Measurements from ENCODE around the gene CREB5. TPM values are rescaled to one million over a fixed set of nuclear protein-coding genes. Genes with fewer than 3 reads are reported as not detected.

The CREB5 gene
- total and polyA plus RNA-seq, 3 donors from 2014 or later = 2.0 to 2.9 (median 2.9) TPM

- Histone ChIP-seq H3K9me3 (no peaks in the 10 kb centered on the region), H3K27me3 (no peaks in the 10 kb centered on the region), H3K27ac (no peak overlapping the region), H3K4me3 (no peak overlapping the region), H3K36me3 (ENCODE audit: low read depth, missing control alignments) (no peaks in the 10 kb centered on the region), H3K4me1 (no peaks in the 10 kb centered on the region)
- no peak for TF ChIP-seq POLR2A (IDR thresholded peaks at IDR 0.05)
- no peak for TF ChIP-seq CTCF (IDR thresholded peaks at IDR 0.05)
- intact Hi-C loops (cut with DNase I; ENCODE audit: low total_unique reads) = no loop called here
- no peak for DNase-seq
- 96 to 97% methylated on average over 6 of the region's 6 CpGs for WGBS, 2 donors
Observed at GRCh38 chr7:28807396-28807994, 395.2 kb downstream of the CREB5 start.

GRCh38 chr7:28808796-28809533, 396.6 kb downstream of the CREB5 start:
- peak; percentile 50 for DNase-seq
- Histone ChIP-seq H3K9me3 (no peaks in the 10 kb centered on the region), H3K36me3 (ENCODE audit: low read depth, missing control alignments) (no peaks in the 10 kb centered on the region), H3K4me3 (no peak overlapping the region), H3K27ac (no peak overlapping the region), H3K27me3 (no peaks in the 10 kb centered on the region), H3K4me1 (no peaks in the 10 kb centered on the region)
- no peak for TF ChIP-seq CTCF (IDR thresholded peaks at IDR 0.05)
- TF ChIP-seq POLR2A (IDR thresholded peaks at IDR 0.05) = no peak
- intact Hi-C loops (cut with DNase I; ENCODE audit: low total_unique reads) = no loop called here
- 42 to 68% methylated on average over 23 of the region's 23 CpGs for WGBS, 2 donors

- Histone ChIP-seq H3K36me3 (ENCODE audit: low read depth, missing control alignments) (no peaks in the 10 kb centered on the region), H3K4me3 (no peak overlapping the region), H3K27ac (no peak overlapping the region), H3K9me3 (no peaks in the 10 kb centered on the region), H3K4me1 (no peaks in the 10 kb centered on the region), H3K27me3 (no peaks in the 10 kb centered on the region)
- intact Hi-C loops (cut with DNase I; ENCODE audit: low total_unique reads) = no loop called here
- 89 to 92% methylated on average over 3 of the region's 3 CpGs for WGBS, 2 donors
- no peak for DNase-seq
- TF ChIP-seq CTCF (IDR thresholded peaks at IDR 0.05) (no peak), POLR2A (IDR thresholded peaks at IDR 0.05) (no peak)
Observed at GRCh38 chr7:28811008-28811407, 398.7 kb downstream of the CREB5 start.

GRCh38 chr7:28811701-28812430, 399.5 kb downstream of the CREB5 start:
- WGBS, 2 donors = 98 to 99% methylated on average over 5 of the region's 5 CpGs
- TF ChIP-seq CTCF (IDR thresholded peaks at IDR 0.05) = no peak
- no peak for TF ChIP-seq POLR2A (IDR thresholded peaks at IDR 0.05)
- intact Hi-C loops (cut with DNase I; ENCODE audit: low total_unique reads) = no loop called here
- Histone ChIP-seq H3K4me1 (no peaks in the 10 kb centered on the region), H3K36me3 (ENCODE audit: low read depth, missing control alignments) (no peaks in the 10 kb centered on the region), H3K9me3 (no peaks in the 10 kb centered on the region), H3K27me3 (no peaks in the 10 kb centered on the region), H3K4me3 (no peak overlapping the region), H3K27ac (no peak overlapping the region)
- DNase-seq = no peak
